Esophagus squamous epithelium (tissue), 5 donors: ENCODE results near the gene ING5. TPM values are rescaled to one million over a fixed set of nuclear protein-coding genes. Genes with fewer than 3 reads are reported as not detected.

Experiments used
- DNase-seq: peaks from one replicate; lab custom pipeline; 2025; lab: John Stamatoyannopoulos, UW
- H3K27ac ChIP-seq, 4 donors: fragments of 200-600 bp; sonication (generic); one replicate each; pipeline ENCODE4 v1.5.1; 2016 to 2019; ENCODE audit warnings: mild to moderate bottlenecking in 1 of 4
- H3K27me3 ChIP-seq, 4 donors: fragments of 200-600 bp; sonication (generic); 1 replicate in 3 of 4; 2 replicates in 1 of 4; pipeline versions ENCODE4 v1.5.1 to v1.6.0; 2017 to 2021; ENCODE audit warnings: antibody characterized with exemption in 1 of 4
- H3K36me3 ChIP-seq, 3 donors: fragments of 200-600 bp; sonication (generic); one replicate each; pipeline ENCODE4 v1.5.1; 2016 to 2019
- H3K4me1 ChIP-seq, 3 donors: fragments of 200-600 bp; sonication (generic); one replicate each; pipeline ENCODE4 v1.5.1; 2017 to 2019
- H3K4me3 ChIP-seq, 4 donors: fragments of 200-600 bp; sonication (generic); 1 replicate in 3 of 4; 2 replicates in 1 of 4; pipeline ENCODE4 v1.5.1; 2016 to 2019; ENCODE audit warnings: mild to moderate bottlenecking in 2 of 4, moderate library complexity in 1 of 4
- H3K9me3 ChIP-seq, 3 donors: fragments of 200-600 bp; sonication (generic); one replicate each; pipeline ENCODE4 v1.5.1; 2016 to 2019
- POLR2A ChIP-seq, 4 donors: fragments of 450-650 bp; IDR thresholded peaks; one replicate each; pipeline ENCODE4 v1.6.1; 2017; ENCODE audit warnings: antibody characterized with exemption in 4 of 4, mild to moderate bottlenecking in 4 of 4, moderate library complexity in 3 of 4
- WGBS, 2 donors: methylation state at CpG; one replicate each; pipeline ENCODE4 v1.1.5; 2018; 5-methylcytosine and 5-hydroxymethylcytosine counted together
- intact Hi-C: fragments of 100-400 bp; cut with DNase I; formaldehyde crosslinking; loops from one replicate; pipeline ENCODE4 v1.15.0; 2022
- total RNA-seq, 4 donors: library from RNA; depleted of rRNA; stranded (reverse); fragments of >200 nt; gene quantifications; one replicate each; pipeline ENCODE4 v1.1.0, GENCODE V29; 2016
- TF ChIP-seq, protein P1 (sequence below), 6 experiments: fragments of 450-650 bp in 4 of 6; fragments of 200-600 bp in 2 of 6; sonication (generic) in 2 of 6; IDR thresholded peaks; one replicate each; pipeline ENCODE4 v1.5.1; 2016 to 2019; ENCODE audit warnings: antibody characterized with exemption in 6 of 6, mild to moderate bottlenecking in 4 of 6, moderate library complexity in 4 of 6
- donor health status: DM: yes; HTN: yes; CAD: no.

Gene ING5
- total RNA-seq, 4 donors from 2014 or later, result 10.4 to 39.3 (median 18.8) TPM

- intact Hi-C loops, result no loop called here
- WGBS, 2 donors, result 0 to 85% methylated on average over 1 to 6 of the region's 6 CpGs
Measured at GRCh38 chr2:241690202-241690717, 11.6 kb upstream of the ING5 start.

DNA sequence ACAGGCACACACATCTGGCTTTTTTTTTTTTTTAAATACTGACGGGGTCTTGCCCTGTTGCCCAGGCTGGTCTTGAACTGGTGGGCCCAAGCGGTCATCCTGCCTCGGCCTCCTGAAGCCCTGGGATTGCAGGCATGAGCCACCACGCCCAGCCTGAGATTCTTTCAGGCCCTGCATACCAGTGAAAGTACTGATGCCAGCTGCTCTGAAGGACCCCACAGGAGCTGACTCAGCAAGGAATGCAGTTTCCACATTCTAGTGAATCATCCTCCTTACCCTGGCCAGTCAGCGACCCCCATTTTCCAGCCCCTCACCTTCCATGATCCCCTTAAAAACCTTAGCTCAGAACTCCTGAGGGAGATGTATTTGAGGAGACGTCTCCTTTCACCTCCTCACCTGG is 9.4 kb upstream of the ING5 start:
- peaks cover 18 to 22% (median 18%) of the 10 kb centered on the region in 3 donors for H3K4me1 ChIP-seq
- H3K9me3 ChIP-seq, result no peaks in the 10 kb centered on the region
- intact Hi-C loops, result no loop called here
- H3K27me3 ChIP-seq, result no peaks in the 10 kb centered on the region
- WGBS, 2 donors, result 87 to 88% methylated on average over 5 to 6 of the region's 6 CpGs
- no peak overlapping the region for H3K4me3 ChIP-seq
- H3K36me3 ChIP-seq, result peaks cover 0 to 71% (median 8%) of the 10 kb centered on the region in 3 donors
- H3K27ac ChIP-seq, result no peak overlapping the region
- TF ChIP-seq, protein P1, sequence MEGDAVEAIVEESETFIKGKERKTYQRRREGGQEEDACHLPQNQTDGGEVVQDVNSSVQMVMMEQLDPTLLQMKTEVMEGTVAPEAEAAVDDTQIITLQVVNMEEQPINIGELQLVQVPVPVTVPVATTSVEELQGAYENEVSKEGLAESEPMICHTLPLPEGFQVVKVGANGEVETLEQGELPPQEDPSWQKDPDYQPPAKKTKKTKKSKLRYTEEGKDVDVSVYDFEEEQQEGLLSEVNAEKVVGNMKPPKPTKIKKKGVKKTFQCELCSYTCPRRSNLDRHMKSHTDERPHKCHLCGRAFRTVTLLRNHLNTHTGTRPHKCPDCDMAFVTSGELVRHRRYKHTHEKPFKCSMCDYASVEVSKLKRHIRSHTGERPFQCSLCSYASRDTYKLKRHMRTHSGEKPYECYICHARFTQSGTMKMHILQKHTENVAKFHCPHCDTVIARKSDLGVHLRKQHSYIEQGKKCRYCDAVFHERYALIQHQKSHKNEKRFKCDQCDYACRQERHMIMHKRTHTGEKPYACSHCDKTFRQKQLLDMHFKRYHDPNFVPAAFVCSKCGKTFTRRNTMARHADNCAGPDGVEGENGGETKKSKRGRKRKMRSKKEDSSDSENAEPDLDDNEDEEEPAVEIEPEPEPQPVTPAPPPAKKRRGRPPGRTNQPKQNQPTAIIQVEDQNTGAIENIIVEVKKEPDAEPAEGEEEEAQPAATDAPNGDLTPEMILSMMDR (IDR thresholded peaks at IDR 0.05), result no peak
- no peak for TF ChIP-seq POLR2A (IDR thresholded peaks at IDR 0.05)
- DNase-seq, result no peak

More at GRCh38 chr2:241690202-241690717, 11.6 kb upstream of the ING5 start:
- H3K4me1 ChIP-seq, result peaks cover 26 to 33% (median 28%) of the 10 kb centered on the region in 3 donors
- H3K9me3 ChIP-seq, result no peaks in the 10 kb centered on the region
- peaks cover 0 to 62% (median 8%) of the 10 kb centered on the region in 3 donors for H3K36me3 ChIP-seq
- H3K4me3 ChIP-seq, result no peak overlapping the region
- H3K27ac ChIP-seq, result no peak overlapping the region
- no peak for DNase-seq
- H3K27me3 ChIP-seq, result no peaks in the 10 kb centered on the region
- TF ChIP-seq POLR2A (IDR thresholded peaks at IDR 0.05), result no peak
- TF ChIP-seq, protein P1 (IDR thresholded peaks at IDR 0.05), result no peak

GRCh38 chr2:241695651-241696050 is 6.2 kb upstream of the ING5 start:
- Histone ChIP-seq H3K27me3 (no peaks in the 10 kb centered on the region), H3K4me1 (peaks cover 0 to 5% (median 3%) of the 10 kb centered on the region in 3 donors), H3K9me3 (no peaks in the 10 kb centered on the region), H3K27ac (no peak overlapping the region), H3K36me3 (peaks cover 0 to 55% (median 0%) of the 10 kb centered on the region in 3 donors), H3K4me3 (no peak overlapping the region)
- DNase-seq, result no peak
- WGBS, 2 donors, result 99 to 100% methylated on average over 4 of the region's 4 CpGs
- intact Hi-C loops, result no loop called here
- TF ChIP-seq POLR2A (IDR thresholded peaks at IDR 0.05), result no peak
- TF ChIP-seq, protein P1 (IDR thresholded peaks at IDR 0.05), result no peak

DNA sequence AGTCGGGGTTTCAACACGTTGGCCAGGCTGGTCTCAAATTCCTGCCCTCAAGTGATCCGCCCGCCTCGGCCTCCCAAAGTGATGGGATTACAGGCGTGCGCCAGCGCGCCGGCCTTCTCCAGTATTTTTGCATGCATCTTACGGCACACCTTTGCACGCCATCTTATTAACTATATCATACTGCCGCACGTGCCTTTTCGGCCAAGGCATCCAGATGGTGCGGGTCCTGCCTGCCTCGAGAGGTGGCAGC is 765 bp upstream of the ING5 start:
- H3K27ac ChIP-seq, result peak overlapping the region; percentile 91 to 99 (median 96)
- peaks cover 0 to 22% (median 2%) of the 10 kb centered on the region in 3 donors for H3K36me3 ChIP-seq
- H3K4me1 ChIP-seq, result peaks cover 11 to 32% (median 17%) of the 10 kb centered on the region in 3 donors
- peak overlapping the region; percentile 76 to 98 (median 94) for H3K4me3 ChIP-seq
- intact Hi-C loops, result no loop called here
- no peaks in the 10 kb centered on the region for H3K27me3 ChIP-seq
- TF ChIP-seq, protein P1 (IDR thresholded peaks at IDR 0.05), result peak in 4 of 6 experiments; percentile 38 to 53 (median 50)
- no peak for TF ChIP-seq POLR2A (IDR thresholded peaks at IDR 0.05)
- DNase-seq, result peak; percentile 59
- 0 to 2% methylated on average over 7 to 12 of the region's 17 CpGs for WGBS, 2 donors
- H3K9me3 ChIP-seq, result no peaks in the 10 kb centered on the region

DNA sequence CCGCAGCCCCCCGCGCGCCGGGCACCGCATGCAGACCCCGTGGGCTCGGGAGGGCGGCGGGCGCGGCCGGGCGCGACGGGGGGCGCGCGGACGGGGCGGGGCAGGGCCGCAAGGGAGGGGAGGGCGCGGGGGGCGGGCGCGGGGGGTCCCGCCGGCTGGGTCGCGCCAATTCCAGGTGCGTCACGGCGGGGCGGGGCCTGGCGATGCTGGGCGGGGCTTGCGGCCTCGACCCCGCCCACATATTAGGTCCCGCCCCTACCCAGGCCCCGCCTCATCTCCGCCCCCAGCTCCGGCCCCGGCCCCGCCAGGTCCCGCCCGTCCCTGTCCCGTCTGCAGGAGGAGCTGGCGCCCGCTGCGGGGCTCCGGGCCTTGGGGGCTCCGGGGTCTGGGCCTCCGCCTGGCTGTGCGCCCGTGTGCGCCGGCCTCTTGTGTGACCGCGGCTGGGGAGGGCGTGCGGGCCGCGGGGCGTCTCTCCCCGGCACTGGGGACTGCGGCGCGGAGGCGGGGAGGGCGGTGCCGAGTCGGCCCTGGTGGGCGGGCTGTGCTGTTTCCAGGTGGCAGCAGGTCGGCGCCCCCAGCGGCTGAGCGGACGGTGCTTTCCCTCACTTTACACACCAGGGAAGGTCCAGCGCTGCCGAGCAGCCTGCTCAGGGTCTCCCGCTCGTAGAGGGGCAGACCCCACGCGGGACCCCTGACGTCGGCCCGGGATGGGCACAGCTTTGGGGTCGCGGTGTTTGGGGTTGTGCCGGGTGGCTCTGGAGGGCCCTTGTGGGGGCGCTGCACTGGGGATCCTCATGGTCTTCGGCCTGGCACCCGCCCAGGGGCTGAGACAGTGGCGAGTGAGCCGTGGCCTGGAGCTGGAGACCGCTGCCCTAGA is 554 bp downstream of the ING5 start:
- no CpG with 5 or more reads among the region's 98 CpGs for WGBS, 2 donors
- Histone ChIP-seq H3K4me3 (peak overlapping the region; percentile 76 to 98 (median 94)), H3K36me3 (peaks cover 0 to 34% (median 10%) of the 10 kb centered on the region in 3 donors), H3K4me1 (peaks cover 11 to 32% (median 17%) of the 10 kb centered on the region in 3 donors), H3K27ac (peak overlapping the region; percentile 91 to 99 (median 96)), H3K27me3 (no peaks in the 10 kb centered on the region), H3K9me3 (no peaks in the 10 kb centered on the region)
- DNase-seq, result peak; percentile 75
- TF ChIP-seq POLR2A (IDR thresholded peaks at IDR 0.05), result no peak
- TF ChIP-seq, protein P1 (IDR thresholded peaks at IDR 0.05), result peak in 4 of 6 experiments; percentile 23 to 49 (median 34)
- intact Hi-C loops, result no loop called here
